Measurements from ENCODE around the gene MRPL38. TPM values are rescaled to one million over a fixed set of nuclear protein-coding genes. Genes with fewer than 3 reads are reported as not detected.
A peak's percentile ranks its signal among the peaks of the same experiment; 100 is the strongest.
"Not testable (repeated sequence)": the region's sequence is repeated elsewhere in the genome, so short reads cannot be mapped to it uniquely, and the experiment has no call there.

The MRPL38 gene
- total and polyA plus RNA-seq, 4 donors: 47.8 to 105 (median 66.1) TPM

DNA sequence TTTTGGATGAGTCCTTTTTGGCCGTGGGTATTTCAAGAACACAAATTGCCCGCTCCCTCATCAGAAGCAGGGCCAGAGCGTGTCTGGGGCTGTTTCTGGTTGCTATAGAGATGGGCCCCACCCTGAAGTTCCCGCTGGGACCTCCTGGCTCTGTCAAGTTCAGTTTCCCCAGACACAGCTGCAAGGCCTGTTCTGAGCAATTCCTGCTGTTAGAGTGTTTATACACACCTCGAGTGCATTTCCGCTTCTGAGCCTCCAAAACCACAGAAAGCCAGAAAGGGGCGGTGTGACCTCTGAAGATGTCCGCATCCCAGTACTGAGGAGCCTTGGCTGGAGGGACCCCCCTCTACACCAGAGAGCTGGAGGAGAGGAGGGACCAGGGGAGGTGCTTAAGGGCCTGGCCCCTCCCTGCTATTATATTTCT, 40.2 kb downstream of the MRPL38 start:
- peak; percentile 97 to 99 (median 99) for DNase-seq
- TF ChIP-seq, protein P1, sequence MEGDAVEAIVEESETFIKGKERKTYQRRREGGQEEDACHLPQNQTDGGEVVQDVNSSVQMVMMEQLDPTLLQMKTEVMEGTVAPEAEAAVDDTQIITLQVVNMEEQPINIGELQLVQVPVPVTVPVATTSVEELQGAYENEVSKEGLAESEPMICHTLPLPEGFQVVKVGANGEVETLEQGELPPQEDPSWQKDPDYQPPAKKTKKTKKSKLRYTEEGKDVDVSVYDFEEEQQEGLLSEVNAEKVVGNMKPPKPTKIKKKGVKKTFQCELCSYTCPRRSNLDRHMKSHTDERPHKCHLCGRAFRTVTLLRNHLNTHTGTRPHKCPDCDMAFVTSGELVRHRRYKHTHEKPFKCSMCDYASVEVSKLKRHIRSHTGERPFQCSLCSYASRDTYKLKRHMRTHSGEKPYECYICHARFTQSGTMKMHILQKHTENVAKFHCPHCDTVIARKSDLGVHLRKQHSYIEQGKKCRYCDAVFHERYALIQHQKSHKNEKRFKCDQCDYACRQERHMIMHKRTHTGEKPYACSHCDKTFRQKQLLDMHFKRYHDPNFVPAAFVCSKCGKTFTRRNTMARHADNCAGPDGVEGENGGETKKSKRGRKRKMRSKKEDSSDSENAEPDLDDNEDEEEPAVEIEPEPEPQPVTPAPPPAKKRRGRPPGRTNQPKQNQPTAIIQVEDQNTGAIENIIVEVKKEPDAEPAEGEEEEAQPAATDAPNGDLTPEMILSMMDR (IDR thresholded peaks at IDR 0.05; ENCODE audit: control extremely low read depth, extremely low read depth): no peak

DNA sequence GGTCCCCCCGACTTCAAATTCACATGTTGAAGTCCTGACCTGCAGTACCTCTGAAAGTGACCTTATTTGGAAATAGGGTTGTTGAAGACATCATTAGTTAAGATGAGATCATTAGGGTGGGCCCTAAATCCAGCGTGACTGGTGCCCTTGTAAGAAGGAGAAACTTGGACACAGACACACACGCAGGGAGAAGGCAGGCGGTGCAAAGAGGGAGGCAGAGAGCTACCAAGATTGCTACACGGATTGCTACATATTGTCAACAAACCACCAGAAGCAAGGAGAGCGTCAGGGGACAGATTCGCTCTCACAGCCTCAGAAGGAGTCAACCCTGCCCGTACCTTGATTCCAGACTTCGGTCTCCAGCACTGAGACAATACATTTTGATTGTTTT, 42.8 kb downstream of the MRPL38 start:
- Histone ChIP-seq H3K27ac (ENCODE audit: low read depth in 1 of 2, low read length in 1 of 2) (no peak overlapping the region), H3K27me3 (ENCODE audit: control insufficient read depth in 3 of 3, insufficient read depth in 3 of 3, low read length in 2 of 3) (no peaks in the 10 kb centered on the region), H3K4me1 (ENCODE audit: control insufficient read depth in 5 of 5, insufficient read depth in 5 of 5, low read length in 5 of 5) (peaks cover 0 to 16% (median 8%) of the 10 kb centered on the region in 5 donors), H3K9me3 (ENCODE audit: control insufficient read depth in 4 of 4, insufficient read depth in 3 of 4, low read length in 3 of 4) (no peaks in the 10 kb centered on the region), H3K36me3 (ENCODE audit: control insufficient read depth in 4 of 4, insufficient read depth in 4 of 4, low read length in 4 of 4) (no peaks in the 10 kb centered on the region), H3K4me3 (no peak overlapping the region), H3K9ac (ENCODE audit: insufficient read depth in 1 of 2, low read length in 2 of 2) (no peak overlapping the region)
- DNase-seq (no peak), ATAC-seq (ENCODE audit: insufficient read depth, low FRiP score) (no peak)
- TF ChIP-seq, protein P1 (IDR thresholded peaks at IDR 0.05; ENCODE audit: control extremely low read depth, extremely low read depth): no peak
- 64 to 77% methylated on average over 9 of the region's 9 CpGs for WGBS, 2 donors

More for the DNA sequence above, 40.2 kb downstream of the MRPL38 start:
- peak overlapping the region in 1 of 2 donors; percentile 91 for H3K9ac ChIP-seq (ENCODE audit: insufficient read depth in 1 of 2, low read length in 2 of 2)
- H3K36me3 ChIP-seq (ENCODE audit: control insufficient read depth in 4 of 4, insufficient read depth in 4 of 4, low read length in 4 of 4): no peaks in the 10 kb centered on the region
- no peaks in the 10 kb centered on the region for H3K27me3 ChIP-seq (ENCODE audit: control insufficient read depth in 3 of 3, insufficient read depth in 3 of 3, low read length in 2 of 3)
- H3K9me3 ChIP-seq (ENCODE audit: control insufficient read depth in 4 of 4, insufficient read depth in 3 of 4, low read length in 3 of 4): no peaks in the 10 kb centered on the region
- WGBS, 2 donors: 5% methylated on average over 8 of the region's 8 CpGs
- ATAC-seq (ENCODE audit: insufficient read depth, low FRiP score): peak; percentile 69
- H3K4me1 ChIP-seq (ENCODE audit: control insufficient read depth in 5 of 5, insufficient read depth in 5 of 5, low read length in 5 of 5): peaks cover 0 to 27% (median 10%) of the 10 kb centered on the region in 5 donors
- no peak overlapping the region for H3K4me3 ChIP-seq
- peak overlapping the region; percentile 37 to 75 for H3K27ac ChIP-seq (ENCODE audit: low read depth in 1 of 2, low read length in 1 of 2)

DNA sequence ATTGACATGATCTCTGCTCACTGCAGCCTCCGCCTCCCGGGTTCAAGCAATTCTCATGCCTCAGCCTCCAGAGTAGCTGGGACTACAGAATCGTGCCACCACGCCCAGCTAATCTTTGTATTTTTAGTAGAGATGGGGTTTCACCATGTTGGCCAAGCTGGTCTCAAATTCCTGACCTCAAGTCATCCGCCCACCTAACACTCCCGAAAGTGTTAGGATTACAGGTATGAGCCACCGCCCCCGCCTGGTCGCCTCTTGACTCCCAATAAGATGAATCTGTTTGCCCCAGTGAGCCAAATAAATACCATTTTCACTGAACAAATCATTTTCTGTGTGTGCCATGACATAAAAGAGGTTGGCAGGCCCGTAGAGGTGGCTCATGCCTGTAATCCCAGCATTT, 45.3 kb downstream of the MRPL38 start:
- H3K4me3 ChIP-seq; H3K9ac ChIP-seq (ENCODE audit: insufficient read depth in 1 of 2, low read length in 2 of 2); ATAC-seq (ENCODE audit: insufficient read depth, low FRiP score); H3K36me3 ChIP-seq (ENCODE audit: control insufficient read depth in 4 of 4, insufficient read depth in 4 of 4, low read length in 4 of 4); DNase-seq; H3K9me3 ChIP-seq (ENCODE audit: control insufficient read depth in 4 of 4, insufficient read depth in 3 of 4, low read length in 3 of 4); H3K27me3 ChIP-seq (ENCODE audit: control insufficient read depth in 3 of 3, insufficient read depth in 3 of 3, low read length in 2 of 3): not testable (repeated sequence)
- H3K4me1 ChIP-seq (ENCODE audit: control insufficient read depth in 5 of 5, insufficient read depth in 5 of 5, low read length in 5 of 5): peaks cover 0 to 17% (median 8%) of the 10 kb centered on the region in 5 donors
- WGBS, 2 donors: 86 to 93% methylated on average over 10 of the region's 10 CpGs
- peak overlapping the region in 1 of 2 donors; percentile 96 for H3K27ac ChIP-seq (ENCODE audit: low read depth in 1 of 2, low read length in 1 of 2)

DNA sequence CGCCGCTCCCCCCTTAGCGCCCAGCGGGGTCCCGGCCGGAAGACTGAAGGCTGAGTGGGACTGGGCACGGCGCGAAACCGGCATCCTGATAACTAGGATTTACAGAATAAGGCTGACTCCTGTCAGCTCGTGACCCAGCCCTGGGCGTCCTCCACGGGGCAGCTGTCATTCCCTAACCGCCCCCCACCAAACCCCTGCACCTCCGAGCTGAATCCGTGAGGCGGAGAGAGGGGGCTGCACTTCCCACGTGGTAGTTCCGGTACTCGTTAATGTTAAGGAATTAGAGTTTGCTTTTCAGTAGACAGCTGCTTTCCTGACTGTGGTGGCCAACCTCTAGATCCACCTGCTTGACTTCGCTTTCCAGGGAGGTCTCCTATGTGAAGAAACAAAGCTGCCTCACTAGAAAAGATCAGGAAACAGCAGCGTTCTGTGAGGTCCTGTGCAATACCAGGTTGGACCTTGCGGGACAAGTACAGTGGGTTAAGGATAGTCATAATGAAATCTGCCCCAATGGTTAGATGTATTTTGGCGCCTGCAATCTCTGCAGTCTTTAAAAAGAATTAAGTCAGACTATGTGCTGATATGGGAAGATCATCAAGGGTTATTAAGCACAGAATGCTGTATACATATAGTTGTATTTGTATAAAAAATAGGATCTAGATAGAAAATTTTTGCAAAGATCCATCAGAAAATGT, 48.5 kb downstream of the MRPL38 start:
- Histone ChIP-seq H3K4me3 (peak overlapping the region; percentile 63), H3K27me3 (ENCODE audit: control insufficient read depth in 3 of 3, insufficient read depth in 3 of 3, low read length in 2 of 3) (no peaks in the 10 kb centered on the region), H3K9ac (ENCODE audit: insufficient read depth in 1 of 2, low read length in 2 of 2) (peak overlapping the region; percentile 44 to 86), H3K4me1 (ENCODE audit: control insufficient read depth in 5 of 5, insufficient read depth in 5 of 5, low read length in 5 of 5) (peaks cover 0 to 17% (median 7%) of the 10 kb centered on the region in 5 donors), H3K36me3 (ENCODE audit: control insufficient read depth in 4 of 4, insufficient read depth in 4 of 4, low read length in 4 of 4) (peaks cover 0 to 3% (median 3%) of the 10 kb centered on the region in 4 donors), H3K27ac (ENCODE audit: low read depth in 1 of 2, low read length in 1 of 2) (peak overlapping the region; percentile 94 to 100), H3K9me3 (ENCODE audit: control insufficient read depth in 4 of 4, insufficient read depth in 3 of 4, low read length in 3 of 4) (no peaks in the 10 kb centered on the region)
- DNase-seq (peak in 1 of 3 donors; percentile 43), ATAC-seq (ENCODE audit: insufficient read depth, low FRiP score) (no peak)
- TF ChIP-seq, protein P1 (IDR thresholded peaks at IDR 0.05; ENCODE audit: control extremely low read depth, extremely low read depth): no peak
- 1 to 2% methylated on average over 23 to 24 of the region's 24 CpGs for WGBS, 2 donors
